Keratinocyte (primary cell): ENCODE data around the gene MOGAT1. TPM values are rescaled to one million over a fixed set of nuclear protein-coding genes. Genes with fewer than 3 reads are reported as not detected.

Experiments
- DNase-seq: peaks from one replicate; pipeline ENCODE4 v3.0.0-alpha.2; 2011; ENCODE audit warnings: low read depth, missing footprints, low spot score
- FAIRE-seq: peaks from 2 replicates; lab custom pipeline; 2011; peaks lifted over from hg19 to GRCh38; lab: Jason Lieb, UNC
- H2AFZ ChIP-seq: 2 replicates; pipeline ENCODE4 v1.6.0; 2012; ENCODE audit warnings: low read length, control low read depth, inconsistent platforms; ENCODE audit not compliant: control insufficient read depth
- H3K27ac ChIP-seq: 2 replicates; pipeline ENCODE4 v1.5.1; 2011; ENCODE audit warnings: low read length; ENCODE audit not compliant: control insufficient read depth, insufficient read depth
- H3K27me3 ChIP-seq: 3 replicates; pipeline ENCODE4 v1.6.0; 2011; ENCODE audit warnings: low read length; ENCODE audit not compliant: control insufficient read depth, insufficient read depth; ENCODE audit errors: extremely low read depth
- H3K36me3 ChIP-seq, 2 experiments: 2 replicates in 1 of 2; 3 replicates in 1 of 2; pipeline ENCODE4 v1.5.1; 2011; ENCODE audit warnings: low read length in 2 of 2, mild to moderate bottlenecking in 1 of 2; ENCODE audit not compliant: control insufficient read depth in 2 of 2, insufficient read depth in 2 of 2; ENCODE audit errors: extremely low read depth in 1 of 2
- H3K4me1 ChIP-seq: 3 replicates; pipeline ENCODE4 v1.5.1; 2011; ENCODE audit warnings: low read length; ENCODE audit not compliant: control insufficient read depth, insufficient read depth; ENCODE audit errors: extremely low read depth
- H3K4me2 ChIP-seq: 3 replicates; pipeline ENCODE4 v1.6.0; 2011; ENCODE audit warnings: low read depth, low read length; ENCODE audit not compliant: control insufficient read depth, insufficient read depth; ENCODE audit errors: extremely low read depth
- H3K4me3 ChIP-seq, 3 experiments: fragments of 200-600 bp in 1 of 3; sonication (generic) in 1 of 3; 2 replicates in 2 of 3; 3 replicates in 1 of 3; pipeline ENCODE4 v1.5.1; 2011 to 2016; ENCODE audit warnings: low read length in 3 of 3, mild to moderate bottlenecking in 3 of 3, control low read depth in 2 of 3, inconsistent platforms in 1 of 3, low read depth in 1 of 3, mixed read lengths in 1 of 3, mixed run types in 1 of 3, moderate library complexity in 1 of 3; ENCODE audit not compliant: control insufficient read depth in 2 of 3, insufficient read depth in 2 of 3; ENCODE audit errors: extremely low read depth in 1 of 3
- H3K79me2 ChIP-seq: 2 replicates; pipeline ENCODE4 v1.6.0; 2012; ENCODE audit warnings: low read length; ENCODE audit not compliant: control insufficient read depth, insufficient read depth
- H3K9ac ChIP-seq: 3 replicates; pipeline ENCODE4 v1.6.0; 2011; ENCODE audit warnings: low read length; ENCODE audit not compliant: control insufficient read depth, insufficient read depth; ENCODE audit errors: extremely low read depth
- H3K9me1 ChIP-seq: 3 replicates; pipeline ENCODE4 v1.6.0; 2011; ENCODE audit warnings: low read length; ENCODE audit not compliant: control insufficient read depth, insufficient read depth; ENCODE audit errors: extremely low read depth
- H3K9me3 ChIP-seq: 2 replicates; pipeline ENCODE4 v1.5.1; 2012; ENCODE audit warnings: low read depth, low read length; ENCODE audit not compliant: control insufficient read depth
- H4K20me1 ChIP-seq: 3 replicates; pipeline ENCODE4 v1.6.0; 2011; ENCODE audit warnings: low read length; ENCODE audit not compliant: control insufficient read depth, insufficient read depth; ENCODE audit errors: extremely low read depth
- CTCF ChIP-seq, 3 experiments: IDR thresholded peaks in 1 of 3; conservative IDR thresholded peaks in 1 of 3; optimal IDR thresholded peaks in 1 of 3; 2 replicates in 2 of 3; 3 replicates in 1 of 3; pipeline versions ENCODE3 to v1.5.1; 2011; ENCODE audit warnings: low read length in 3 of 3, mild to moderate bottlenecking in 3 of 3, moderate library complexity in 2 of 3, control low read depth in 1 of 3, inconsistent platforms in 1 of 3; ENCODE audit not compliant: insufficient read depth in 2 of 3; ENCODE audit errors: extremely low read depth in 1 of 3
- EZH2 ChIP-seq: IDR thresholded peaks from one replicate; pipeline ENCODE4 v1.6.1; 2012; ENCODE audit warnings: inconsistent platforms, mild to moderate bottlenecking, low read length, moderate library complexity
- dilution Hi-C: fragments of 300-500 bp; cut with MboI; formaldehyde crosslinking; loops from one replicate; pipeline ENCODE4 v1.7.0; 2020; ENCODE audit warnings: low sequenced_read_pairs; ENCODE audit not compliant: extremely low pct_ligation_motif_present
- polyA plus RNA-seq, 5 experiments: library from polyadenylated mRNA; depleted of rRNA in 3 of 5; stranded (reverse) in 3 of 5; stranded (forward) in 1 of 5; unstranded in 1 of 5; fragments of >200 nt; gene quantifications; 1 replicate in 1 of 5; 2 replicates in 3 of 5; 3 replicates in 1 of 5; pipeline versions ENCODE4 v1.2.1 to v1.2.3, GENCODE V29; 2011 to 2012; ENCODE audit warnings: missing spikeins in 2 of 5, low read depth in 1 of 5, low replicate concordance in 1 of 5

MOGAT1 gene
- polyA plus RNA-seq, 1 donor (not counting 4 experiments of a cell fraction or from before 2014, with no cell fraction given), result not detected

DNA sequence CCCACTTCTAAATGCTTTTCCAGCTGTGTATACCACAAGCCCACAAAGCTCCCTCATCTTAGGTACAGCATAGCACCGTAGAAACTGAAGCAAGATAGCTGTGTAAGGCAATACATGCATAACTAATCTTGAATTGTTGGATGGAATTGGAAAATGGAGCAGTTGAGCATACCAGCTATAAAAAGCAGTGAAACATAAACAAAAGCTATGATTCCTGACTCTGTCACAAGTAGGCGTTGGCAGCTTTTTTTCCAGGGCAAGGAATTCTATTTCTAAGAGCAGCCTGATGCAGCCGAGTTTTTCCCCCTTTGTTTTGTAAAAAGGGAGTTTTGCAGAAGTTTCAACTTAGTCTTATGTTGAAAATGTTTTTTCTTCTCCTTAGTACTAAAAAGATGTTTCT lies 32.4 kb downstream of the MOGAT1 start:
- FAIRE-seq, result no peak
- H3K36me3 ChIP-seq, result no peaks in the 10 kb centered on the region
- dilution Hi-C loops, result no loop called here
- H4K20me1 ChIP-seq, result no peaks in the 10 kb centered on the region
- no peaks in the 10 kb centered on the region for H3K27me3 ChIP-seq
- H3K4me2 ChIP-seq, result no peak overlapping the region
- no peak overlapping the region for H3K4me3 ChIP-seq
- no peak for DNase-seq
- no peak overlapping the region for H3K27ac ChIP-seq
- H3K9me3 ChIP-seq, result no peaks in the 10 kb centered on the region
- no peaks in the 10 kb centered on the region for H3K79me2 ChIP-seq
- H3K4me1 ChIP-seq, result no peaks in the 10 kb centered on the region
- H3K9me1 ChIP-seq, result no peaks in the 10 kb centered on the region
- no peak overlapping the region for H3K9ac ChIP-seq
- TF ChIP-seq EZH2 (no peak), CTCF (optimal IDR thresholded peaks at IDR 0.05 in 1 of 3, IDR thresholded peaks at IDR 0.05 in 1 of 3, conservative IDR thresholded peaks at IDR 0.05 in 1 of 3; ENCODE audit: extremely low read depth in 1 of 3, insufficient read depth in 2 of 3, low read length in 3 of 3) (no peak)
- H2AFZ ChIP-seq, result no peak overlapping the region

DNA sequence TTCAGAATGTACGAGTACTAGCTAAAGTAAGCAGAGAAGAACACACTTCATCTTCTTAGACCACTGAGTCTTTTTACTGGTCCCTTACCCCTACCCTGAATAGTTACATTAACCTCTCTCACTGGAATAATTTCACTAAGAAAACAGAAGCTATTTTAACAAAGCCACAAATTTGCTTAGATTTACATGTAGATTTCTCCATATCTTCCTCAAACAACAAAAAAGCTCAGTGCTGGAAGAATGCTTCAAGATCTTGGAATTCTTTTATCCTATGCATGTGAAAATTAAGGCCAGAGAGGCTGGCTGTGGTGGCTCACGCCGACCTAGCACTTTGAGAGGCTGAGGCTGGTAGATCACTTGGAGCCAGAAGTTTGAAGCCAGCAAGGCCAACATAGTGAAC lies 35.2 kb downstream of the MOGAT1 start:
- Histone ChIP-seq H3K4me2 (no peak overlapping the region), H3K79me2 (no peaks in the 10 kb centered on the region), H3K9me1 (no peaks in the 10 kb centered on the region), H3K9me3 (no peaks in the 10 kb centered on the region), H3K4me3 (no peak overlapping the region), H3K27ac (no peak overlapping the region), H3K36me3 (no peaks in the 10 kb centered on the region), H3K27me3 (no peaks in the 10 kb centered on the region), H3K4me1 (peaks cover 4% of the 10 kb centered on the region), H3K9ac (no peak overlapping the region), H4K20me1 (no peaks in the 10 kb centered on the region), H2AFZ (no peak overlapping the region)
- TF ChIP-seq EZH2 (no peak), CTCF (optimal IDR thresholded peaks at IDR 0.05 in 1 of 3, IDR thresholded peaks at IDR 0.05 in 1 of 3, conservative IDR thresholded peaks at IDR 0.05 in 1 of 3; ENCODE audit: extremely low read depth in 1 of 3, insufficient read depth in 2 of 3, low read length in 3 of 3) (no peak)
- dilution Hi-C loops, result no loop called here
- DNase-seq (no peak), FAIRE-seq (no peak)
